HCT116 (cell line): Measurements from ENCODE around the gene CHST11. TPM values are rescaled to one million over a fixed set of nuclear protein-coding genes. Genes with fewer than 3 reads are reported as not detected.
A peak's percentile ranks its signal among the peaks of the same experiment; 100 is the strongest.

ENCODE experiments used
- CBX3 ChIP-seq: IDR thresholded peaks from 2 replicates; pipeline ENCODE4 v1.6.1; 2012; ENCODE audit warnings: low read depth
- EZH2phosphoT487 ChIP-seq: fragments of 200-600 bp; IDR thresholded peaks from 2 replicates; pipeline ENCODE4 v1.6.1; 2018; ENCODE audit warnings: antibody characterized with exemption, borderline replicate concordance
- POLR2A ChIP-seq: IDR thresholded peaks from 2 replicates; pipeline ENCODE4 v1.7.0; 2011; ENCODE audit warnings: borderline replicate concordance; ENCODE audit not compliant: insufficient read depth, insufficient read length; ENCODE audit errors: extremely low read depth
- POLR2AphosphoS5 ChIP-seq: IDR thresholded peaks from 2 replicates; pipeline ENCODE4 v1.6.1; 2011; ENCODE audit warnings: mild to moderate bottlenecking, low read depth, low read length, moderate library complexity
- SIN3A ChIP-seq: IDR thresholded peaks from 2 replicates; pipeline ENCODE4 v1.6.1; 2012; ENCODE audit warnings: low read depth
- SP1 ChIP-seq: IDR thresholded peaks from 2 replicates; pipeline ENCODE4 v1.6.1; 2012; ENCODE audit warnings: low read depth
- YY1 ChIP-seq: IDR thresholded peaks from 2 replicates; pipeline ENCODE4 v1.6.1; 2011; ENCODE audit warnings: low read length, low read depth, moderate library complexity, mild to moderate bottlenecking; ENCODE audit not compliant: insufficient replicate concordance; ENCODE audit errors: extremely low read depth
- ZNF274 ChIP-seq: fragments of 200-500 bp; sonication (Bioruptor generic); IDR thresholded peaks from 2 replicates; pipeline ENCODE4 v1.6.1; 2014; ENCODE audit warnings: mild to moderate bottlenecking, low read depth, low read length, inconsistent platforms
- total RNA-seq: library from RNA; stranded (reverse); gene quantifications from one replicate; pipeline ENCODE4 v1.2.1, GENCODE V29; 2021; ENCODE audit not compliant: unreplicated experiment
- TF ChIP-seq, protein P1 (sequence below), 3 experiments: fragments of 200-600 bp in 1 of 3; sonication (generic) in 1 of 3; IDR thresholded peaks in 2 of 3; conservative IDR thresholded peaks in 1 of 3; 2 replicates each; pipeline ENCODE4 v1.5.1; 2012 to 2017; ENCODE audit warnings: low read depth in 2 of 3, low read length in 2 of 3, antibody characterized with exemption in 1 of 3, borderline replicate concordance in 1 of 3, control low read depth in 1 of 3, mild to moderate bottlenecking in 1 of 3, mixed read lengths in 1 of 3, mixed run types in 1 of 3, moderate library complexity in 1 of 3; ENCODE audit not compliant: insufficient read depth in 1 of 3
- TF ChIP-seq, protein P2 (sequence below): IDR thresholded peaks from 2 replicates; pipeline ENCODE4 v1.6.1; 2011; ENCODE audit warnings: mild to moderate bottlenecking, low read length, moderate library complexity; ENCODE audit not compliant: insufficient replicate concordance; ENCODE audit errors: extremely low read depth

Gene CHST11
- total RNA-seq, 1 experiment from 2014 or later: 10.1 TPM

DNA sequence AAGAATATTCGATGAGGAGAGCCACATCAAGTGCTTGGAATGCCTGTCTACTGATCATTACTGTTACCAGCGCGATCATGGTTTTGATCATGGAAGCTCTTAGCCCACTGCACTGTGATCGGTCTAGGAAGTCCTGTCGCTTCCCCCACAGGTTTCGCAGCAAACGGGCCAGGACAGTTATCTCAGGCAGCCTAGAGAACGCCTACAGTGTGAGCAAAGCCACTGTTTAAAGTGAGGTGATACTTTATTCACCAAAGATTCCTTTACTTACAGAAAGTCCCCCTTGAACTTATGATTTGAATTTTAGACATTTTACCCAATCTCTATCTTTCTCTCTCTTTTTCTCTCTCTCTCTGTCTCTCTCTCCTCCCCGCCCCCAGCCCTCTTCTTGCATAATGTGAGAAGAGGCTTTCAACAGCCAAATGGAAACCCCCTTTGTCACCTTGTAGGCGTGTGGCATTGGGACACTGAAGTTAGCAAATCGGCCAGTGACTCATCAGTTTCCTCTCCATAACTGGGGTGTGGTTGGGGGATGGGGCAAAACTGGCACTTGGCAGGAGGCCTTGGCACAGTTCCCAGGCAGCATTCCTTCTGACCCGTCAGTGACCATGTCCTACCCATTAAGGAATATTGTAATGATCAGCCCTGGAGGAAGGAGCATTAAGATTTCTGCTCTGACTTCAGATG lies 214.8 kb downstream of the CHST11 start (continued):
- TF ChIP-seq, protein P1, sequence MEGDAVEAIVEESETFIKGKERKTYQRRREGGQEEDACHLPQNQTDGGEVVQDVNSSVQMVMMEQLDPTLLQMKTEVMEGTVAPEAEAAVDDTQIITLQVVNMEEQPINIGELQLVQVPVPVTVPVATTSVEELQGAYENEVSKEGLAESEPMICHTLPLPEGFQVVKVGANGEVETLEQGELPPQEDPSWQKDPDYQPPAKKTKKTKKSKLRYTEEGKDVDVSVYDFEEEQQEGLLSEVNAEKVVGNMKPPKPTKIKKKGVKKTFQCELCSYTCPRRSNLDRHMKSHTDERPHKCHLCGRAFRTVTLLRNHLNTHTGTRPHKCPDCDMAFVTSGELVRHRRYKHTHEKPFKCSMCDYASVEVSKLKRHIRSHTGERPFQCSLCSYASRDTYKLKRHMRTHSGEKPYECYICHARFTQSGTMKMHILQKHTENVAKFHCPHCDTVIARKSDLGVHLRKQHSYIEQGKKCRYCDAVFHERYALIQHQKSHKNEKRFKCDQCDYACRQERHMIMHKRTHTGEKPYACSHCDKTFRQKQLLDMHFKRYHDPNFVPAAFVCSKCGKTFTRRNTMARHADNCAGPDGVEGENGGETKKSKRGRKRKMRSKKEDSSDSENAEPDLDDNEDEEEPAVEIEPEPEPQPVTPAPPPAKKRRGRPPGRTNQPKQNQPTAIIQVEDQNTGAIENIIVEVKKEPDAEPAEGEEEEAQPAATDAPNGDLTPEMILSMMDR (IDR thresholded peaks at IDR 0.05 in 2 of 3, conservative IDR thresholded peaks at IDR 0.05 in 1 of 3; ENCODE audit: borderline replicate concordance in 1 of 3, insufficient read depth in 1 of 3, low read depth in 2 of 3, low read length in 2 of 3): no peak
- no peak for TF ChIP-seq EZH2phosphoT487
- TF ChIP-seq SP1: peak; percentile 95
- TF ChIP-seq, protein P2, sequence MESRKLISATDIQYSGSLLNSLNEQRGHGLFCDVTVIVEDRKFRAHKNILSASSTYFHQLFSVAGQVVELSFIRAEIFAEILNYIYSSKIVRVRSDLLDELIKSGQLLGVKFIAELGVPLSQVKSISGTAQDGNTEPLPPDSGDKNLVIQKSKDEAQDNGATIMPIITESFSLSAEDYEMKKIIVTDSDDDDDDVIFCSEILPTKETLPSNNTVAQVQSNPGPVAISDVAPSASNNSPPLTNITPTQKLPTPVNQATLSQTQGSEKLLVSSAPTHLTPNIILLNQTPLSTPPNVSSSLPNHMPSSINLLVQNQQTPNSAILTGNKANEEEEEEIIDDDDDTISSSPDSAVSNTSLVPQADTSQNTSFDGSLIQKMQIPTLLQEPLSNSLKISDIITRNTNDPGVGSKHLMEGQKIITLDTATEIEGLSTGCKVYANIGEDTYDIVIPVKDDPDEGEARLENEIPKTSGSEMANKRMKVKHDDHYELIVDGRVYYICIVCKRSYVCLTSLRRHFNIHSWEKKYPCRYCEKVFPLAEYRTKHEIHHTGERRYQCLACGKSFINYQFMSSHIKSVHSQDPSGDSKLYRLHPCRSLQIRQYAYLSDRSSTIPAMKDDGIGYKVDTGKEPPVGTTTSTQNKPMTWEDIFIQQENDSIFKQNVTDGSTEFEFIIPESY: peak; percentile 22
- TF ChIP-seq YY1: peak; percentile 65
- peak; percentile 81; the same call in 1 of the 2 replicates for TF ChIP-seq POLR2AphosphoS5
- peak; percentile 65; the same call in 1 of the 2 replicates for TF ChIP-seq SIN3A
- TF ChIP-seq ZNF274: no peak
- peak; percentile 92 for TF ChIP-seq CBX3
- TF ChIP-seq POLR2A: no peak
